OCI-LY1 (cell line): ENCODE results near the gene STYK1.

ENCODE experiments used
- CTCF ChIP-seq: fragments of 200-600 bp; sonication (generic), shearing (Covaris generic); IDR thresholded peaks from 2 replicates; pipeline ENCODE4 v1.5.1; 2017; ENCODE audit warnings: mild to moderate bottlenecking, antibody characterized with exemption, low read length, moderate library complexity, mixed read lengths
- EZH2 ChIP-seq: fragments of 200-600 bp; sonication (generic), shearing (Covaris generic); IDR thresholded peaks from 2 replicates; pipeline ENCODE4 v1.8.0; 2017; ENCODE audit warnings: borderline replicate concordance, mixed run types, mild to moderate bottlenecking, antibody characterized with exemption, low read length, moderate library complexity, mixed read lengths

DNA sequence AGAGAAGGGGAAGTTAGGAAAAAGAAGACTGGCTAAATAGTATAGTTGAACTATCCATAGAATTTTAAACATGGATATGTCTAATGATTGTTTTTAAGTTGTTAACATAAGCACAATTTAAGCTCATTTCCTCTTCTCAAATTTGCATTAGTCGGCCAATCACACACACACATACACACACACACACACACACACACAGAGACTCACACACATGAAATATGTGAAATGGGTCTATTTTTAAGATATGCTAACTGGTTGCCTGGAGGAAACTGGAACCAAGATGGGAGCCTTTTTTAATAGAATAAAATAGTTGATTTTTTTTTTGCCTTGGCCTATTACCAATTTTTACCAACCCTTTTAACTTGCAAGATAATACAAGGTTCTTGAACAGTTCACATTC lies 24.0 kb upstream of the STYK1 start:
- no peak for TF ChIP-seq CTCF
- no peak for TF ChIP-seq EZH2
